Forelimb muscle (tissue), 1 donor: ENCODE data around the gene SPHK2. TPM values are rescaled to one million over a fixed set of nuclear protein-coding genes. Genes with fewer than 3 reads are reported as not detected.

Source experiments
- DNase-seq: peaks from one replicate; pipeline ENCODE4 v3.0.0-alpha.2; 2013; ENCODE audit warnings: low read depth
- polyA plus RNA-seq: library from polyadenylated mRNA; unstranded; fragments of 120-200 nt; gene quantifications from one replicate; pipeline ENCODE4 v1.2.1, GENCODE V29; 2013; ENCODE audit not compliant: insufficient read length

Gene SPHK2
- polyA plus RNA-seq, 1 donor: 9.0 TPM

- no peak for DNase-seq
Measured at GRCh38 chr19:48603850-48604249, 15.5 kb upstream of the SPHK2 start.

GRCh38 chr19:48606463-48607358 is 12.6 kb upstream of the SPHK2 start, which contains the start of gene SPACA4:
Gene SPACA4, plus strand, starts transcription at chr19:48606742. Its CDS starts 237 bp downstream, at chr19:48606979.
- DNase-seq: no peak

- DNase-seq: no peak
Measured at GRCh38 chr19:48607359-48607755, 11.9 kb upstream of the SPHK2 start.

- DNase-seq: no peak
Measured at GRCh38 chr19:48608798-48609263, 10.5 kb upstream of the SPHK2 start.

- no peak for DNase-seq
Measured at GRCh38 chr19:48609571-48610108, 9.7 kb upstream of the SPHK2 start.

- DNase-seq: no peak
Measured at GRCh38 chr19:48611872-48612271, 7.4 kb upstream of the SPHK2 start.

GRCh38 chr19:48613024-48613851 is 6.1 kb upstream of the SPHK2 start:
- no peak for DNase-seq

- DNase-seq: no peak
Measured at GRCh38 chr19:48613852-48614435, 5.4 kb upstream of the SPHK2 start.

- DNase-seq: no peak
Measured at GRCh38 chr19:48614436-48615230, 4.7 kb upstream of the SPHK2 start, which contains the start of gene FAM83E. Gene FAM83E, minus strand, starts transcription at chr19:48615076. Its CDS starts 1,704 bp downstream, at chr19:48613372.

- no peak for DNase-seq
Measured at GRCh38 chr19:48615231-48616040, 3.9 kb upstream of the SPHK2 start.

- DNase-seq: no peak
Measured at GRCh38 chr19:48616041-48616436, 3.3 kb upstream of the SPHK2 start.

- DNase-seq: no peak
Measured at GRCh38 chr19:48616491-48617056, 2.7 kb upstream of the SPHK2 start.

GRCh38 chr19:48617146-48617937 is 2.0 kb upstream of the SPHK2 start:
- DNase-seq: no peak

- DNase-seq: no peak
Measured at GRCh38 chr19:48618278-48618915, 909 bp upstream of the SPHK2 start.

GRCh38 chr19:48619692-48620585 is 633 bp downstream of the SPHK2 start:
- DNase-seq: no peak

GRCh38 chr19:48623556-48624066 is 4.3 kb downstream of the SPHK2 start:
- no peak for DNase-seq

- peak; percentile 87 for DNase-seq
Measured at GRCh38 chr19:48624067-48624594, 4.8 kb downstream of the SPHK2 start.
